Measurements from ENCODE around the gene MORN1. TPM values are rescaled to one million over a fixed set of nuclear protein-coding genes. Genes with fewer than 3 reads are reported as not detected.

Gene MORN1
- total and polyA plus RNA-seq, 12 donors = 1.2 to 7.6 (median 5.2) TPM

GRCh38 chr1:2393471-2393877 is 2.1 kb upstream of the MORN1 start:
- H3K27me3 ChIP-seq = no peaks in the 10 kb centered on the region
- intact Hi-C loops (cut with DNase I) = no loop called here
- no peak overlapping the region for H3K27ac ChIP-seq
- H3K36me3 ChIP-seq = peaks cover 0 to 57% (median 28%) of the 10 kb centered on the region in 9 donors
- no peaks in the 10 kb centered on the region for H3K9me3 ChIP-seq
- DNase-seq (no peak), ATAC-seq (no peak)
- H3K4me3 ChIP-seq = no peak overlapping the region
- WGBS, 2 donors = 75 to 82% methylated on average over 9 of the region's 9 CpGs
- TF ChIP-seq CTCF (IDR thresholded peaks at IDR 0.05) = no peak
- peaks cover 9 to 46% (median 31%) of the 10 kb centered on the region in 9 donors for H3K4me1 ChIP-seq

GRCh38 chr1:2392686-2393085 is 1.3 kb upstream of the MORN1 start:
- peak overlapping the region; percentile 65 to 99 (median 94) for H3K4me3 ChIP-seq
- no peaks in the 10 kb centered on the region for H3K9me3 ChIP-seq
- no peak for TF ChIP-seq CTCF (IDR thresholded peaks at IDR 0.05)
- H3K27ac ChIP-seq = peak overlapping the region in 8 of 10 donors; percentile 84 to 95 (median 93)
- ATAC-seq = no peak
- DNase-seq = no peak
- 30 to 35% methylated on average over 16 of the region's 16 CpGs for WGBS, 2 donors
- H3K36me3 ChIP-seq = peaks cover 0 to 49% (median 23%) of the 10 kb centered on the region in 9 donors
- no peaks in the 10 kb centered on the region for H3K27me3 ChIP-seq
- peaks cover 9 to 46% (median 31%) of the 10 kb centered on the region in 9 donors for H3K4me1 ChIP-seq
- intact Hi-C loops (cut with DNase I) = no loop called here

DNA sequence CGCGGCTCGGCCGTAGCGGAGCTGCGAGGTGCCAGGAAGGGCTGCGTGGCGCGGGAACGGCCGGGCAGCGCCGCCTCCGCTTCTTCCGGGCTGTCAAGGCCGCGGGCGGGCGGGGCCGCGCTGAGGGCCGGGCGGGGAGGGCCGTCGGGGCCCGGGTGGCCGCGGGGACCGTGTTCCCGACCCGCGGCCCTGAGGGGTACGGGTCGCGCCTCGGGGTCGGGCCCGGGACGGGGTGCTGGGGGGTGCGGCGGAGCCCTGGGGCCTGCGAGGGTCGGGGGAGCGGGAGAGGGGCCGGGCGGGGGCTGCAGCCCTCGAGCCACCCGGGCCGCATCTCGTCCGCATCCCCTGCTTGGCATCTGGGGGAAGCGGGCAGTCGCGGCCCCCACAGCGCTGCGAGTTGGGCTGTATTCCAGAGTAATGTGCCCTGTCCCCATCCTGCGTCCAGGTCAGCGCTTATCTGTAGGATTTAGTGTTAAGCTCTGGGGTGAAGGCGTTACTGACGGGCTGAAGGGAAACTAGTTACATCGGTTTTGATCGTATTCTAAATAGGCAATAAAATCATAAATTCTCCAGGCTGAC is 666 bp upstream of the MORN1 start:
- peak overlapping the region; percentile 46 to 95 (median 92) for H3K27ac ChIP-seq
- H3K4me1 ChIP-seq = peaks cover 9 to 46% (median 31%) of the 10 kb centered on the region in 9 donors
- no peak for TF ChIP-seq CTCF (IDR thresholded peaks at IDR 0.05)
- 0 to 1% methylated on average over 17 to 62 of the region's 62 CpGs for WGBS, 2 donors
- no peaks in the 10 kb centered on the region for H3K9me3 ChIP-seq
- H3K4me3 ChIP-seq = peak overlapping the region; percentile 65 to 99 (median 94)
- peak in 4 of 8 donors; percentile 1 to 38 (median 20) for ATAC-seq
- intact Hi-C loops (cut with DNase I) = no loop called here
- H3K36me3 ChIP-seq = peaks cover 0 to 47% (median 16%) of the 10 kb centered on the region in 9 donors
- H3K27me3 ChIP-seq = no peaks in the 10 kb centered on the region
- DNase-seq = no peak

GRCh38 chr1:2389644-2390043 is 1.7 kb downstream of the MORN1 start:
- 93 to 94% methylated on average over 7 of the region's 7 CpGs for WGBS, 2 donors
- Histone ChIP-seq H3K4me1 (peaks cover 9 to 38% (median 31%) of the 10 kb centered on the region in 9 donors), H3K36me3 (peaks cover 0 to 23% (median 4%) of the 10 kb centered on the region in 9 donors), H3K27ac (no peak overlapping the region), H3K27me3 (no peaks in the 10 kb centered on the region), H3K9me3 (no peaks in the 10 kb centered on the region), H3K4me3 (no peak overlapping the region)
- TF ChIP-seq CTCF (IDR thresholded peaks at IDR 0.05) = no peak
- no peak for ATAC-seq
- intact Hi-C loops (cut with DNase I) = loop anchor here in 1 of 10 donors (10.0 kb wide), 1 partner anchor 75 kb away; no protein-coding TSS in a partner anchor
- DNase-seq = no peak
